ENCODE measurements around the gene RFX4. TPM values are rescaled to one million over a fixed set of nuclear protein-coding genes. Genes with fewer than 3 reads are reported as not detected.

The RFX4 gene
- total RNA-seq, 4 donors from 2014 or later, result not detected

DNA sequence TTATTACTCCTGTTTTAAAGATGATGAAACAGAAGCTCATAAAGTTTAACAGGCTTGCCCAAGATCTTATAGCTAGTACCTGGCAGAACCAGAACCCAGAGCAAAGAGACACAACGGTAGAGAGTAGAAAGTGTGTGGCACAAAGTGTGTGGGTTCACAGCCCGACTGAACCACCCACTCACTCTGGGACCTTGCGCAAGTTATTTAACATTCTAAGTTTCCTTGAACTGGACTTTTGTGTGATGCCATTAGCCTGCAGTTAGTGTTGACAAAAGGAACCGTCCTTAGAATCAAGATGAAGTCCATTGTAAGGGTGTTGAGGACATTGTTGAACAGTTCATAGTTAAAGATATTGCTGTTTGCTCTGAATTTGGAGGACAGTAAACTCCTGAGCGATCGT lies 161.8 kb downstream of the RFX4 start:
- ATAC-seq (no peak), DNase-seq (no peak)
- Histone ChIP-seq H3K36me3 (no peaks in the 10 kb centered on the region), H3K27me3 (no peaks in the 10 kb centered on the region), H3K4me3 (no peak overlapping the region), H3K9me3 (no peaks in the 10 kb centered on the region), H3K4me1 (no peaks in the 10 kb centered on the region), H3K27ac (no peak overlapping the region)
- TF ChIP-seq POLR2A (IDR thresholded peaks at IDR 0.05), result no peak
- TF ChIP-seq, protein P1, sequence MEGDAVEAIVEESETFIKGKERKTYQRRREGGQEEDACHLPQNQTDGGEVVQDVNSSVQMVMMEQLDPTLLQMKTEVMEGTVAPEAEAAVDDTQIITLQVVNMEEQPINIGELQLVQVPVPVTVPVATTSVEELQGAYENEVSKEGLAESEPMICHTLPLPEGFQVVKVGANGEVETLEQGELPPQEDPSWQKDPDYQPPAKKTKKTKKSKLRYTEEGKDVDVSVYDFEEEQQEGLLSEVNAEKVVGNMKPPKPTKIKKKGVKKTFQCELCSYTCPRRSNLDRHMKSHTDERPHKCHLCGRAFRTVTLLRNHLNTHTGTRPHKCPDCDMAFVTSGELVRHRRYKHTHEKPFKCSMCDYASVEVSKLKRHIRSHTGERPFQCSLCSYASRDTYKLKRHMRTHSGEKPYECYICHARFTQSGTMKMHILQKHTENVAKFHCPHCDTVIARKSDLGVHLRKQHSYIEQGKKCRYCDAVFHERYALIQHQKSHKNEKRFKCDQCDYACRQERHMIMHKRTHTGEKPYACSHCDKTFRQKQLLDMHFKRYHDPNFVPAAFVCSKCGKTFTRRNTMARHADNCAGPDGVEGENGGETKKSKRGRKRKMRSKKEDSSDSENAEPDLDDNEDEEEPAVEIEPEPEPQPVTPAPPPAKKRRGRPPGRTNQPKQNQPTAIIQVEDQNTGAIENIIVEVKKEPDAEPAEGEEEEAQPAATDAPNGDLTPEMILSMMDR (IDR thresholded peaks at IDR 0.05 in 4 of 5, conservative IDR thresholded peaks at IDR 0.05 in 1 of 5), result no peak
- in situ Hi-C loops (cut with MboI; ENCODE audit: low sequenced_read_pairs in 4 of 4) (no loop called here), intact Hi-C loops (cut with DNase I; ENCODE audit: low total_unique reads) (no loop called here)

- Histone ChIP-seq H3K4me1 (no peaks in the 10 kb centered on the region), H3K9me3 (no peaks in the 10 kb centered on the region), H3K27me3 (no peaks in the 10 kb centered on the region), H3K36me3 (no peaks in the 10 kb centered on the region), H3K27ac (no peak overlapping the region), H3K4me3 (no peak overlapping the region)
- ATAC-seq (no peak), DNase-seq (no peak)
- in situ Hi-C loops (cut with MboI; ENCODE audit: low sequenced_read_pairs in 4 of 4), result no loop called here
- TF ChIP-seq POLR2A (IDR thresholded peaks at IDR 0.05), result no peak
- TF ChIP-seq, protein P1 (IDR thresholded peaks at IDR 0.05 in 4 of 5, conservative IDR thresholded peaks at IDR 0.05 in 1 of 5), result no peak
- intact Hi-C loops (cut with DNase I; ENCODE audit: low total_unique reads), result no loop called here
These were observed 162.5 kb downstream of the RFX4 start for GRCh38 chr12:106745181-106745745.

DNA sequence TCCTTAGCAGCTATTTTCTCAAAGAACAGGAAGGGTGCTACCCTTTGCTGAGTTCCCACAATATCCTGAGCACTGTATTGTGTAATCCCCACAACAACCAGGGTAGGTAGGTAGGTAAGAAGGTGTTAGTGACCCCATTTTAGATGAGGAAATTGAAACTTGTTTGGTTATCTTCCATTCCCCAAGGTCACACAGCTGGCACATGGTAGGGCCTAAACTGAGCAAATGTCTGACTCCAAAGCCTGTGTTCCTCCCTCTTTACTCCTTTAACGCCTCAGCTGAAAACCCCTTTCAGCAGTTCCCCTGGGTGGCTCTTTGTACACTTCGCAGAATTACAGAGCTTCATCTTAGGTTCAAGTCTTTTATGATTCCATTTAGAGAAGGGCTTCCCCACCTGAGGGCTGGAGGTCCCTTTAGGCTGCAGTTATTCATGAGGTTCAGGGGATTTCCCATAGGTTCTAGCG lies 165.2 kb downstream of the RFX4 start:
- in situ Hi-C loops (cut with MboI; ENCODE audit: low sequenced_read_pairs in 4 of 4) (no loop called here), intact Hi-C loops (cut with DNase I; ENCODE audit: low total_unique reads) (no loop called here)
- no peak overlapping the region for H3K4me3 ChIP-seq
- no peak overlapping the region for H3K27ac ChIP-seq
- no peaks in the 10 kb centered on the region for H3K4me1 ChIP-seq
- H3K36me3 ChIP-seq, result no peaks in the 10 kb centered on the region
- H3K9me3 ChIP-seq, result no peaks in the 10 kb centered on the region
- DNase-seq (no peak), ATAC-seq (no peak)
- no peaks in the 10 kb centered on the region for H3K27me3 ChIP-seq
- TF ChIP-seq, protein P1 (IDR thresholded peaks at IDR 0.05 in 4 of 5, conservative IDR thresholded peaks at IDR 0.05 in 1 of 5), result no peak
- no peak for TF ChIP-seq POLR2A (IDR thresholded peaks at IDR 0.05)

DNA sequence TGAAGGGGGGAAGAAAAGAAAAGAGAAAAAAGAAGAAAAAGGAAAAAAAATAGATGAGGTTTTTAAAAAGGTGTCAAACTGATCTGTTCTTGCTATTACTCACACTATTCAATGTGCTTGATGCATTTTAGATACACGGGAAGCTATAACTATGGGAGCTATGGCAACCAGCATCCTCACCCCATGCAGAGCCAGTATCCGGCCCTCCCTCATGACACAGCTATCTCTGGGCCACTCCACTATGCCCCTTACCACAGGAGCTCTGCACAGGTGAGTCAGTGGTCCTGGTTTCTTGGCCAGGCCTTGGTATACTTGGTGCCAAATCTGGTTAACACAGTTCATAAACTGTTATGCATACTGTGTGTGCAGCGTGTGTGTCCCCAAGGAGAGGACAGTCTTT lies 167.7 kb downstream of the RFX4 start:
- intact Hi-C loops (cut with DNase I; ENCODE audit: low total_unique reads), result no loop called here
- H3K27ac ChIP-seq, result no peak overlapping the region
- no peaks in the 10 kb centered on the region for H3K9me3 ChIP-seq
- H3K4me1 ChIP-seq, result no peaks in the 10 kb centered on the region
- H3K36me3 ChIP-seq, result no peaks in the 10 kb centered on the region
- H3K4me3 ChIP-seq, result no peak overlapping the region
- DNase-seq, result no peak
- no peaks in the 10 kb centered on the region for H3K27me3 ChIP-seq
- TF ChIP-seq, protein P1 (IDR thresholded peaks at IDR 0.05 in 4 of 5, conservative IDR thresholded peaks at IDR 0.05 in 1 of 5), result no peak
- TF ChIP-seq POLR2A (IDR thresholded peaks at IDR 0.05), result no peak
- in situ Hi-C loops (cut with MboI; ENCODE audit: low sequenced_read_pairs in 4 of 4), result no loop called here
- ATAC-seq, result no peak

- Histone ChIP-seq H3K4me1 (peaks cover 6 to 12% of the 10 kb centered on the region in 2 donors), H3K9me3 (no peaks in the 10 kb centered on the region), H3K36me3 (no peaks in the 10 kb centered on the region), H3K27me3 (no peaks in the 10 kb centered on the region), H3K4me3 (no peak overlapping the region), H3K27ac (no peak overlapping the region)
- no peak for TF ChIP-seq POLR2A (IDR thresholded peaks at IDR 0.05)
- TF ChIP-seq, protein P1 (IDR thresholded peaks at IDR 0.05 in 4 of 5, conservative IDR thresholded peaks at IDR 0.05 in 1 of 5), result no peak
- in situ Hi-C loops (cut with MboI; ENCODE audit: low sequenced_read_pairs in 4 of 4), result no loop called here
- intact Hi-C loops (cut with DNase I; ENCODE audit: low total_unique reads), result no loop called here
- no peak for DNase-seq
- no peak for ATAC-seq
These were observed 170.7 kb downstream of the RFX4 start for GRCh38 chr12:106753526-106753925.

Data from gastrocnemius medialis (tissue), 4 donors.